NOMO-1 treated with dmso at 0.1 percent for 144 hours (cell line): ENCODE measurements around the gene SH3PXD2B.

Experiments
- DNase-seq: peaks from one replicate; lab custom pipeline; 2025; ENCODE audit not compliant: unreplicated experiment; lab: John Stamatoyannopoulos, UW

The SH3PXD2B gene

DNA sequence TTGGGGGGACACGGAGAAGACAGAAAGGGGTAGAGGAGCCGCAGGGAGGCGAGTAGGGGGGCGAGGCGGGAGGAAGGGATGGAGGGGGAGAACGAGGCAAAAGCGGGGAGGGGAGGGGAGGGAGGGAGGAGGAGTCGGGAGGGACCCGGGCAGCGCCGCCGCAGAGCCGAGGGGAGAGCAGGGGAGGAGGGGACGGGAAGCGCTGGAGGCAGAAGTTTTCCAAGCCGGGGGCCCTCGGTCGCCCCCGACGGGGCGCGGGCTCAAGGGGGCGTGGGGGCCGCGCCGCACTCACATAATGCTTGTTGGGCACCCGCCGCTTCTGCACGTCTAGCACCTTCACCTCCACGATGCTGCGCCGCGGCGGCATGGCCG, 353 bp downstream of the SH3PXD2B start:
- no peak for DNase-seq

GRCh38 chr5:172453206-172453985, 929 bp downstream of the SH3PXD2B start:
- no peak for DNase-seq

DNA sequence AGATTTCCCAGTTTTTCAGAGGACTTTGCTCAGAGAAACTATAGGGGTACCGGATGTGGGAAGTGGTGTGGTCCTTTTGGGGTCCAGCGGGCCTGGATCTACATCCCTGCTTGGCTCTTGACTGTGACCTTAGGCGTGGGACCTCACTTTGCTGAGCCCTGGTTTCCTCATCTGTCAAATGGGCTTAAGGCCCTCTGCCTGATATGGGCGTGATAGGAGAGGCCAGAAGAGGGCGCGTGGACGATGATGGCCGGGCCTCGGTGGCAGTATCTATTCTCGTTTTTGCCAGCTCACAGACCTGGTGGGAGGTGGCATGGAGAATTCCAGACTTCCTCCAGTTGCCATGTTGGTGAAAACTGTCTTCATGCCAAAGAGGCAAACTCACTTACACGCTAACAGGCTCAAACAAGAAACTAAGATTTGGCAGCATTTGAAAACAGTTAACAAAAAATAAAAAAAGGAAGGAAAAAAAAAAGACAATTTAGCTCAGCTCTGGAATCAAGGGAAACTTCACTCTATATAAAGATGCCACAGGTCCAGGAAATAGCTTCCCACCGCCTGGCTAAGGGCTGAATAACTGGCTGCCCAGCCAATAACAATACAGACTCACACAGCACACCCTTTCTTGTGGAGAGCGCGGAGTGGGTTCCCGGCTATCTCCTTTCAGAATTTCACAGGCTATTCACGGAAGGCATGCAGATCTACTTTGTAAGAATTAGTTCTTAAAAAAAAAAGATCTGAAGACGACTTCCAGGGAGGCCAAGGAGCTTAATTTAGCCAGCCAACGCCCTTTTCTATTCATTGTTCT, 1.7 kb downstream of the SH3PXD2B start:
- no peak for DNase-seq

DNA sequence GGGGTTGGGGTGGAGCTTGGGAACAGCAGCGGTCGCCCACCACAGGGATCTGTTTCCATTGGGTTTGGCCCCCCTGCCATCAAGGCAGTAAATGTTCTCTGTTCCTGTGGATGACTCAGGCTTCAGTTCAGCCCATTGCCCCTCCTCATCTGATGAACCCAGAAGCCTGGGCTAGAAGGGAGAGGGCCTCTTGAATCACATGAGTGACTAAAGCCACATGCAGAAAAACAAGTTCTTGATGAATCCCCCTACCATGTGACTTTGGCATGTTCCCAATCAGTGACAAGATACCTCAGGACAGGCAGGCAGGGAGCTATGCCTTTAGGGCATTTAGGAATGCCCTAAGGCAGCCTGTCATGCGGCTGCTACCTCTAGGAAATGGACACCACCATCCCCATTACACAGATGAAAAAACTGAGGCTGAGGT, 2.5 kb downstream of the SH3PXD2B start:
- no peak for DNase-seq

GRCh38 chr5:172450861-172451695, 3.2 kb downstream of the SH3PXD2B start:
- no peak for DNase-seq

GRCh38 chr5:172450453-172450852, 3.9 kb downstream of the SH3PXD2B start:
- no peak for DNase-seq

- no peak for DNase-seq
These were observed 5.3 kb downstream of the SH3PXD2B start for GRCh38 chr5:172448999-172449398.

- DNase-seq, result no peak
These were observed 6.5 kb downstream of the SH3PXD2B start for GRCh38 chr5:172447646-172448365.

- DNase-seq, result no peak
These were observed 7.8 kb downstream of the SH3PXD2B start for GRCh38 chr5:172446336-172447051.

- DNase-seq, result no peak
These were observed 8.5 kb downstream of the SH3PXD2B start for GRCh38 chr5:172445866-172446265.

GRCh38 chr5:172444626-172445365, 9.5 kb downstream of the SH3PXD2B start:
- DNase-seq, result no peak

DNA sequence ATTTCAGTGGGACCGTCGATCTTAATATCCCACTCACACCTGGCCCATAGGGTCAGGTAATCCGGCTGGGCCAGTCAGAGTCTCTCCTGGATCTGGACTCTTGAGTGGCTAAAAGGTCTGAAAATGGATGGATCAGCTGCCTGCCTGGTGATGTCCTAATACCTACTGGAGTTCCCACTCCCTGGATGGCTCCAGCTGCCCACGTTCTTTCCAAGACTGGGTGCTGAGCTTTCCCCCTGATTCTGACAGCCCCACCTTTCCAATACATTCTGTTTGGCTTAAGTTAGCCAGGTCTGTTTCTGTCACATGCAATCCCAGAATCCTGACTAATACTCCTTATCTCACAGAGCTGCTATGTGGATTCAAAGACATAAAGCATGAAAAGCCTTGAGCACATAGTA, 10.2 kb downstream of the SH3PXD2B start:
- no peak for DNase-seq

DNA sequence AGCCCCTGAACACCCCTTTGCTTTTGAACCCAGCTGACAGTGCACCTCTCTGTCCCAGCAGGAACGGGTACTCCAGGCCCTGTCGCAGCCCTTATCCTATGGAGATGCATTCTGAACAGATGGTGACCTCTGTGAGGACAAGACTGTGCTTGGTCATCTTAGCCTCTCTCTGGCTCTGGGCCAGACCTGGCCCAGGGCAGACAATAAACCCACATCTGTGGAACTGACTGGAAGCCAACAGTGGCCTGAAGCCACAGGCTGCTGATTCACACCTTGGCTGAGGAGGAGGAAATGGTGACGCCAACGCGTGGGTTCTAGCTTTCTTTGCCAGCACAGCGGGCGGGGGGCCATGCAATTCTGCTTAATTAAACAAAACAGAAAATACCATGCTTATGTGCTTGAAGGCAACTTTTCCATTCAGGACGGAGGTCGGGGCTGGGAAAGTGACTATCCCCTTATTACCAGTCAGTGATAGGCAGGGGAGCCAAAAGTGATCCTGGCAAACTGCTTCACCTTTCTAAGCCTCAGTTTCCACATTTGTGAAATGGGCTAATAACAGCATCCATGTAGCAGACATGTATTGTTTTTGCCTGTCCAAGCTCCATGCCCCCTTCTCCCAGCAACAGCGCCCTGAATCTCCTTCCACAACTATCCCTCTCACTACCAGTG, 10.8 kb downstream of the SH3PXD2B start:
- no peak for DNase-seq

DNA sequence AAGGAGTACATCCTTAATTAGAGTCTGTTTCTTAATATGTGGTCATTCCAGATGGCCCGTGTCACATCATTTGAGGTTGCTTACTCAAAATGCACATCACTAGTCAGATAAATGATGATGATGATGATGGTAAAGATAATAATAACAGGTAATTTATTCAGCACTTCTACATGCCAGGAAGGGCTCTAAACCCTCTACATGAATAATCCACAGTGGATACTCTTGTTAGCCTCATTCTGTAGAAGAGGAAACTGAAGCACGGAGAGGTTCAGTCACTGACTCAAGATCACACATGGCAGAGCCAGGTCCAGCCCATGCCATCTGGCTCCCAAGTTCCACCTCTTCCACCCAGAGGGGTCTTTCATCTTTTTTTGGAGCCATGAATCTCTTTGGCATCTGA, 11.7 kb downstream of the SH3PXD2B start:
- no peak for DNase-seq

- DNase-seq, result no peak
These were observed 13.0 kb downstream of the SH3PXD2B start for GRCh38 chr5:172441262-172441751.

GRCh38 chr5:172440486-172440885, 13.8 kb downstream of the SH3PXD2B start:
- DNase-seq, result no peak

- no peak for DNase-seq
These were observed 14.4 kb downstream of the SH3PXD2B start for GRCh38 chr5:172439785-172440477.

DNA sequence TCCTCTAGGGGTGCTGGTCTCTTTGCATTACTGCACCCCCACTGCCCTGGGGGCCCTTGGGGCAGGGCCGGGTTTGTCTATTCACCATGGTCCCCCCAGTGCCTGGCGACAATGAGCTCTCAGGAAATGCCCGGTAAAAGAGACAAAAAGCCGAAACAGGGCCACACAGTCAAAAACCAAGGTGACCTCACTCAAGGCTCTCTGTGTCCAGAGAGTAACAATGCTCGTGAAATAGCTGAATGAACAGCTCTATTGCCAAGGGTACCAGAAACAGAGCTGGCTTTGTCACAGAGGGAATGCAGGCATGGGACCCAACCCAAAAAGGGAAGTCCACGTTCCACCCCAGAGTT, 16.0 kb downstream of the SH3PXD2B start:
- no peak for DNase-seq
